ENCODE results near the gene TLL1. TPM values are rescaled to one million over a fixed set of nuclear protein-coding genes. Genes with fewer than 3 reads are reported as not detected.

Gene TLL1
- total RNA-seq, 1 experiment from 2014 or later = 0.63 TPM

- no peak for ATAC-seq
- CTCF ChIA-PET = no interaction called here
Measured at GRCh38 chr4:165931741-165932140, 58.7 kb downstream of the TLL1 start.

More at GRCh38 chr4:165931741-165932140, 58.7 kb downstream of the TLL1 start:
- H3K4me3 Mint-ChIP-seq = no peak overlapping the region
- H3K27me3 Mint-ChIP-seq (ENCODE audit: low read depth) = no peaks in the 10 kb centered on the region; the same call in 1 of the 2 replicates
- no peak for DNase-seq (ENCODE audit: low spot score)
- TF ChIP-seq FOXP1 (CRISPR knock-in tag; IDR thresholded peaks at IDR 0.05; ENCODE audit: borderline replicate concordance) = no peak
- no peak for TF ChIP-seq ATF3 (CRISPR knock-in tag; conservative IDR thresholded peaks at IDR 0.05)
- no peak for TF ChIP-seq AR (CRISPR knock-in tag; IDR thresholded peaks at IDR 0.05)
- TF ChIP-seq ZNF425 (CRISPR knock-in tag; conservative IDR thresholded peaks at IDR 0.05) = no peak
- TF ChIP-seq E2F1 (CRISPR knock-in tag; IDR thresholded peaks at IDR 0.05) = no peak
- TF ChIP-seq ARID4B (CRISPR knock-in tag; IDR thresholded peaks at IDR 0.05; ENCODE audit: borderline replicate concordance) = no peak
- POLR2A ChIA-PET = no interaction called here
- no peak overlapping the region for H3K27ac Mint-ChIP-seq
- peaks cover 32% of the 10 kb centered on the region for H3K4me1 Mint-ChIP-seq
- H3K36me3 Mint-ChIP-seq = no peaks in the 10 kb centered on the region
- H3K9me3 Mint-ChIP-seq = no peaks in the 10 kb centered on the region

All from WTC11 (cell line).